GM12878 (cell line): ENCODE results near the gene CCP110. TPM values are rescaled to one million over a fixed set of nuclear protein-coding genes. Genes with fewer than 3 reads are reported as not detected.

ENCODE experiments used
- ASH2L ChIP-seq: fragments of 300-600, 200-600 bp; sonication (generic); IDR thresholded peaks from 2 replicates; pipeline ENCODE4 v1.6.1; 2017; ENCODE audit warnings: low read depth, mild to moderate bottlenecking, borderline replicate concordance
- BACH1 ChIP-seq: fragments of 450-650 bp; IDR thresholded peaks from 2 replicates; pipeline ENCODE4 v1.6.1; 2017; ENCODE audit warnings: mild to moderate bottlenecking, borderline replicate concordance
- CBFB ChIP-seq: IDR thresholded peaks from 2 replicates; pipeline ENCODE4 v1.6.1; 2016; ENCODE audit warnings: antibody characterized with exemption, low read depth
- CHD2 ChIP-seq: IDR thresholded peaks from 2 replicates; pipeline ENCODE4 v1.6.1; 2011; ENCODE audit warnings: low read depth, low read length, improper control_type of control experiment, borderline replicate concordance
- CREM ChIP-seq: IDR thresholded peaks from 2 replicates; pipeline ENCODE4 v1.6.1; 2014; ENCODE audit warnings: antibody characterized with exemption, low read depth
- EED ChIP-seq: sonication (generic); IDR thresholded peaks from 2 replicates; pipeline ENCODE4 v1.6.1; 2016; ENCODE audit warnings: antibody characterized with exemption, low read depth
- EP300 ChIP-seq, 2 experiments: fragments of 150-350 bp in 1 of 2; IDR thresholded peaks; 2 replicates each; pipeline ENCODE4 v1.6.1; 2011 to 2012; ENCODE audit warnings: low read depth in 2 of 2, low read length in 2 of 2, borderline replicate concordance in 1 of 2, improper control_type of control experiment in 1 of 2, inconsistent platforms in 1 of 2; ENCODE audit not compliant: control insufficient read depth in 1 of 2
- FOXK2 ChIP-seq: fragments of 450-650 bp; IDR thresholded peaks from 2 replicates; pipeline ENCODE4 v1.6.1; 2017; ENCODE audit warnings: mild to moderate bottlenecking, moderate library complexity
- HDGF ChIP-seq: fragments of 450-650 bp; IDR thresholded peaks from 2 replicates; pipeline ENCODE4 v1.6.1; 2016; ENCODE audit warnings: antibody characterized with exemption
- KAT2A ChIP-seq: conservative IDR thresholded peaks from 2 replicates; pipeline ENCODE4 v1.6.1; 2011; ENCODE audit warnings: low read depth, low read length; ENCODE audit not compliant: control insufficient read depth
- MXI1 ChIP-seq: fragments of 150-350 bp; IDR thresholded peaks from 2 replicates; pipeline ENCODE4 v1.6.1; 2011; ENCODE audit warnings: low read depth, mild to moderate bottlenecking, inconsistent platforms, low read length, improper control_type of control experiment
- MYB ChIP-seq: fragments of 150-350 bp; IDR thresholded peaks from 2 replicates; pipeline ENCODE4 v1.6.1; 2014; ENCODE audit warnings: mild to moderate bottlenecking, low read depth, low read length, borderline replicate concordance
- NFIC ChIP-seq: IDR thresholded peaks from 2 replicates; pipeline ENCODE4 v1.6.1; 2012; ENCODE audit warnings: low read depth, mild to moderate bottlenecking, inconsistent platforms, low read length, moderate library complexity
- NFYA ChIP-seq: IDR thresholded peaks from 2 replicates; pipeline ENCODE4 v1.6.1; 2011; ENCODE audit warnings: low read depth, mild to moderate bottlenecking, low read length, improper control_type of control experiment, borderline replicate concordance
- PAX5 ChIP-seq: IDR thresholded peaks from 2 replicates; pipeline ENCODE4 v1.6.1; 2011; ENCODE audit warnings: low read depth, low read length, borderline replicate concordance
- POLR2AphosphoS5 ChIP-seq: IDR thresholded peaks from 2 replicates; pipeline ENCODE4 v1.6.1; 2011; ENCODE audit warnings: mild to moderate bottlenecking, low read length, inconsistent platforms
- RAD51 ChIP-seq: fragments of 450-650 bp; IDR thresholded peaks from 2 replicates; pipeline ENCODE4 v1.6.1; 2016; ENCODE audit warnings: moderate library complexity, mild to moderate bottlenecking, inconsistent platforms
- RFX5 ChIP-seq: IDR thresholded peaks from 2 replicates; pipeline ENCODE4 v1.6.1; 2011; ENCODE audit warnings: low read depth, low read length, improper control_type of control experiment
- SMC3 ChIP-seq: IDR thresholded peaks from 2 replicates; pipeline ENCODE4 v1.6.1; 2011; ENCODE audit warnings: low read length, improper control_type of control experiment, borderline replicate concordance
- STAT1 ChIP-seq: fragments of 450-650 bp; conservative IDR thresholded peaks from 2 replicates; pipeline ENCODE4 v1.6.1; 2014; ENCODE audit warnings: antibody characterized with exemption, mild to moderate bottlenecking
- YY1 ChIP-seq: IDR thresholded peaks from 2 replicates; pipeline ENCODE4 v1.6.1; 2011; ENCODE audit warnings: low read depth, mild to moderate bottlenecking, low read length
- ZSCAN29 ChIP-seq: fragments of 450-650 bp; IDR thresholded peaks from 2 replicates; pipeline ENCODE4 v1.6.1; 2017; ENCODE audit warnings: mild to moderate bottlenecking, moderate library complexity
- polyA plus RNA-seq, 11 experiments: library from polyadenylated mRNA; depleted of rRNA in 4 of 11; unstranded in 6 of 11; stranded (reverse) in 5 of 11; fragments of >200 nt; fragmentation: Nextera tagmentation in 4 of 11; fragmentation: Illumina TruSeq in 1 of 11; extraction: Ambion mirVana in 4 of 11; extraction: Trizol in 1 of 11; gene quantifications; 1 replicate in 1 of 11; 2 replicates in 10 of 11; pipeline versions ENCODE4 v1.2.1 to v1.2.3, GENCODE V29; 2011 to 2016; ENCODE audit warnings: inconsistent platforms in 2 of 11, missing spikeins in 2 of 11, low read depth in 1 of 11
- total RNA-seq, 4 experiments: library from RNA; depleted of rRNA in 3 of 4; stranded (reverse); fragments of >200 nt in 3 of 4; fragmentation: Illumina TruSeq in 1 of 4; extraction: Trizol in 1 of 4; gene quantifications; 2 replicates each; pipeline versions ENCODE4 v1.2.1 to v1.2.3, GENCODE V29; 2013 to 2021
- TF ChIP-seq, protein P1 (sequence below): IDR thresholded peaks from 2 replicates; pipeline ENCODE4 v1.6.1; 2012; ENCODE audit warnings: low read depth, low read length, improper control_type of control experiment
- TF ChIP-seq, protein P2 (sequence below): IDR thresholded peaks from 2 replicates; pipeline ENCODE4 v1.6.1; 2012; ENCODE audit warnings: low read depth, low read length, improper control_type of control experiment
- TF ChIP-seq, protein P3 (sequence below): fragments of 450-650 bp; formaldehyde crosslinking; IDR thresholded peaks from 2 replicates; pipeline ENCODE4 v1.5.0; 2022; ENCODE audit warnings: mild to moderate bottlenecking, missing genetic modification characterization

The CCP110 gene
- total and polyA plus RNA-seq, 10 of the 15 experiments (the other 5 are each of a cell fraction or from before 2014, with no cell fraction given) = 6.4 to 38.1 (median 26.7) TPM

- TF ChIP-seq CHD2 (peak; percentile 91), ZSCAN29 (no peak), MYB (peak; percentile 96), POLR2AphosphoS5 (peak; percentile 52; the same call in 1 of the 2 replicates), FOXK2 (no peak), BACH1 (no peak), RAD51 (no peak), RFX5 (peak; percentile 67; the same call in 1 of the 2 replicates), MXI1 (peak; percentile 92), NFYA (no peak), EP300 (IDR thresholded peaks at IDR 0.05; ENCODE audit: borderline replicate concordance in 1 of 2, control insufficient read depth in 1 of 2, low read depth in 2 of 2, low read length in 2 of 2) (no peak), KAT2A (no peak), CREM (peak; percentile 98), YY1 (peak; percentile 92), ASH2L (no peak), NFIC (no peak), CBFB (0 out of 2 replicates have a peak, but pooled peaks have one; percentile 46), EED (no peak), PAX5 (0 out of 2 replicates have a peak, but pooled peaks have one; percentile 32), STAT1 (no peak), HDGF (peak; percentile 61; the same call in 1 of the 2 replicates), SMC3 (no peak)
- TF ChIP-seq, protein P1, sequence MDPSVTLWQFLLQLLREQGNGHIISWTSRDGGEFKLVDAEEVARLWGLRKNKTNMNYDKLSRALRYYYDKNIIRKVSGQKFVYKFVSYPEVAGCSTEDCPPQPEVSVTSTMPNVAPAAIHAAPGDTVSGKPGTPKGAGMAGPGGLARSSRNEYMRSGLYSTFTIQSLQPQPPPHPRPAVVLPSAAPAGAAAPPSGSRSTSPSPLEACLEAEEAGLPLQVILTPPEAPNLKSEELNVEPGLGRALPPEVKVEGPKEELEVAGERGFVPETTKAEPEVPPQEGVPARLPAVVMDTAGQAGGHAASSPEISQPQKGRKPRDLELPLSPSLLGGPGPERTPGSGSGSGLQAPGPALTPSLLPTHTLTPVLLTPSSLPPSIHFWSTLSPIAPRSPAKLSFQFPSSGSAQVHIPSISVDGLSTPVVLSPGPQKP = peak; percentile 93
- TF ChIP-seq, protein P2, sequence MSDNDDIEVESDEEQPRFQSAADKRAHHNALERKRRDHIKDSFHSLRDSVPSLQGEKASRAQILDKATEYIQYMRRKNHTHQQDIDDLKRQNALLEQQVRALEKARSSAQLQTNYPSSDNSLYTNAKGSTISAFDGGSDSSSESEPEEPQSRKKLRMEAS = peak; percentile 49; the same call in 1 of the 2 replicates
- TF ChIP-seq, protein P3, sequence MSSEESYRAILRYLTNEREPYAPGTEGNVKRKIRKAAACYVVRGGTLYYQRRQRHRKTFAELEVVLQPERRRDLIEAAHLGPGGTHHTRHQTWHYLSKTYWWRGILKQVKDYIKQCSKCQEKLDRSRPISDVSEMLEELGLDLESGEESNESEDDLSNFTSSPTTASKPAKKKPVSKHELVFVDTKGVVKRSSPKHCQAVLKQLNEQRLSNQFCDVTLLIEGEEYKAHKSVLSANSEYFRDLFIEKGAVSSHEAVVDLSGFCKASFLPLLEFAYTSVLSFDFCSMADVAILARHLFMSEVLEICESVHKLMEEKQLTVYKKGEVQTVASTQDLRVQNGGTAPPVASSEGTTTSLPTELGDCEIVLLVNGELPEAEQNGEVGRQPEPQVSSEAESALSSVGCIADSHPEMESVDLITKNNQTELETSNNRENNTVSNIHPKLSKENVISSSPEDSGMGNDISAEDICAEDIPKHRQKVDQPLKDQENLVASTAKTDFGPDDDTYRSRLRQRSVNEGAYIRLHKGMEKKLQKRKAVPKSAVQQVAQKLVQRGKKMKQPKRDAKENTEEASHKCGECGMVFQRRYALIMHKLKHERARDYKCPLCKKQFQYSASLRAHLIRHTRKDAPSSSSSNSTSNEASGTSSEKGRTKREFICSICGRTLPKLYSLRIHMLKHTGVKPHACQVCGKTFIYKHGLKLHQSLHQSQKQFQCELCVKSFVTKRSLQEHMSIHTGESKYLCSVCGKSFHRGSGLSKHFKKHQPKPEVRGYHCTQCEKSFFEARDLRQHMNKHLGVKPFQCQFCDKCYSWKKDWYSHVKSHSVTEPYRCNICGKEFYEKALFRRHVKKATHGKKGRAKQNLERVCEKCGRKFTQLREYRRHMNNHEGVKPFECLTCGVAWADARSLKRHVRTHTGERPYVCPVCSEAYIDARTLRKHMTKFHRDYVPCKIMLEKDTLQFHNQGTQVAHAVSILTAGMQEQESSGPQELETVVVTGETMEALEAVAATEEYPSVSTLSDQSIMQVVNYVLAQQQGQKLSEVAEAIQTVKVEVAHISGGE (CRISPR knock-in tag) = no peak
These were observed at the start of gene CCP110 (continued) for GRCh38 chr16:19523559-19524355.
